Measurements from ENCODE around the gene PCED1B.
"Not testable (repeated sequence)": the region's sequence is repeated elsewhere in the genome, so short reads cannot be mapped to it uniquely, and the experiment has no call there.

The PCED1B gene

DNA sequence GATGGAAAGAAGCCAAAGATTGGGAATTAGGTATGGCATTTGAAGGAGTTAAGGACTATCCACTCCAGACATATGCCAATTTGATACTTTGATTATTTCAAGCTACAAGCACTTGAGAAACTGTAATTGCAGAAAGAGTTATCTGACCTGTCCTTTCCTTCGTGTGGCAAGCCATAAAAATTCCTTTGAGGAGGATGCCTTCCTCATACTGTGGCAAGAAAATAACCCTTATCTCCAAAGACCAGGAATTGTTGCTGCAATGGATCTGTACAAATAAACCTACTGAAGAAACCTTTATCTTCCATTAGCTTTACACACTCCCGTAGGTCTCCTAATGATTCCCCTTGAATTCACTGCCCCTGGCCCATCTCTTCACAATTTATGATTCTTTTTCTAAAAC, 165.4 kb downstream of the PCED1B start:
- DNase-seq = no peak

DNA sequence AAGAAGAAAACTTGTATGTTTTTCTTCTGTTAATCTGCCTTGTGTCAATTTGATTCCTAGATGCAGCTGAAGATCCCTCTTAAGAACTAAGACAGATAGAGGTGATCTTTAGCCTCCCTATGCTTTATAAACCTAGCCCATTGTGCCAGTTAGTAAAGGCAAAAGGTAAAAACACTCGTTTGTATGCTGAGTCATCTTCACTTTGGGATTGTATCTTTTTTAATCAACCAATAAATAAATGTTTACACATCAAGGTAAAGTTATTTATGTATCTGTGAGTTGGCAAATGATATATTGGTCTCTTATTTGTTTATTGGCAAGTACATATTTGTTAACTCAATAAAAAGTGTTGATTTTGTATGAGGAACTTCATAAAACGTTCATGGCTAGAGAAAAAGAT, 166.2 kb downstream of the PCED1B start:
- DNase-seq = no peak

DNA sequence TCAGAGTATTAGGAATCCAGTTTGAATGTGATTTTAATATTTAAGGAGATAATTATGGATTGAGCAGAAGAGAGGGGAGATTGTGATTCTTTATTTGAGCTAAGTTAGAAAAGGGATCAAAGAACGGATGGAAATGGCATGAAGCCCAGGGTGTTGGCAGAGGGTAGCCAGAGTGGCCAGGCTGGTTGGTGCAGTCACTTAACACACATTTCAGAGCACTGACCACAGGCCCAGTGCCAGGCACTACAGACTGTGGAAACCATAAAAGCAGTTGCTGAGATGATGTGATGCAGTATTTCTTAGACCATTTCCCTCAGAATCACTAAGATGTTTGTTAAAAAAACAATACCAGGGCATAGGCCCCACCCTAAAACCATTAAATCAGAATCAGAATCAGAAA, 168.0 kb downstream of the PCED1B start:
- no peak for DNase-seq

DNA sequence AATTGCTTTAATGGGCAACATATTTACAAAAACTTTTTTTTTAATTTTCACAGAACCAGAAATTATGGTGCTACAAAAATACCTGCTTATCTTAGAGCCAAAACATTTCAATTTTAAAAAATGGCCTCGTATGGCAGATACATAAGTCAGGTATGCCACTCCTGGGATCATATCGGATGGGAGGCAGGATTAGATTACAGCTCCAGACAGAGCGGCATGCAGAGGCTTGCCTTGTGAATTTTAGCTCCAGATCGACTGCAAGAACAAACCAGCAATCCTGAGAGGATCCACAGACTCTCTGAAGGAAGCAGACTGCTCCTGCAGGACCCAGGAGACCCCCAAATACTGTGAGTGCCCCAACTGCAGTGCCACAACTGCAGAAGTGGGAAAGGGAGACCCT, 169.7 kb downstream of the PCED1B start:
- no peak for DNase-seq

DNA sequence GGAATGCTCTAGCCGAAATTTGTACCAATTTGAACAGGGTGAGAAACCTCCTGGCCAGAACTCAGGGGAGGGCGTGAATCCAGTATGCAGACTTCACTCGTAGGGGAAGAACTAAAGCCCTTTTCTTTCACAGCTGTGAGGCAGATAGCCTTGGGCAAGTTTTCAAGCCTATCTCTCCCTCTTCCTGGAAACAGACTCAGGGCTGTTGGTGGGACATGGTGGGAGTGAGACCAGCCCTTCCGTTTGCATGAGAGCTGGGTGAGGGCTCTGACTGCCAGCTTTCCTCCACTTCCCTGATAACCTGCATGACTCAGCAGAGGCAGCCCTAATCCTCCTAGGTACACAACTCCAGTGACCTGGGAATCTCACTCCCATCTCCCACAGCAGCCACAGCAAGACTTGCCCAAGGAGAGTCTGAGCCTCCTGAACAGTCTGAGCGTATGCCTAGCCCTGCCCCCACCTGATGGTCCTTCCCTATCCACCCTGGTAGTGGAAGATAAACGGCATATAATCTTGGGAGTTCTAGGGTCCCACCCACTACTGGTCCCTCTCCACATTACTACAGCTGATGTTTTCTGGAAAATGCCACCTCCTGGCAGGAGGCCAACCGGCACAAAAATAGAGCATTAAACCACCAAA, 170.4 kb downstream of the PCED1B start:
- DNase-seq = no peak

DNA sequence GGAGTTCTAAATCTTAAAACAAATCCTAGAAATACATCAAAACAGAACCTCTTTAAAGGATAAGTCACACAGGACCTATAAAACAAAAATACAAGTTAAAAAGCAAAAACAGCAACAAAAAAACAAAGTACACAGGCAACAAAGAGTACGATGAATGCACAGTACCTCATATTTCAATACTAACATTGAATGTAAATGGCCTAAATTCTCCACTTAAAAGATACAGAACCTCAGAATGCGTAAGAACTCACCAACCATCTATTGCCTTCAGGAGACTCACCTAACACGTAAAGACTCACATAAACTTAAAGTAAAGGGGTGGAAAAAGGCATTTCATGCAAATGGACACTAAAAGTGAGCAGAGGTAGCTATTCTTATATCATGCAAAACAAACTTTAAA, 172.5 kb downstream of the PCED1B start:
- DNase-seq = no peak

DNA sequence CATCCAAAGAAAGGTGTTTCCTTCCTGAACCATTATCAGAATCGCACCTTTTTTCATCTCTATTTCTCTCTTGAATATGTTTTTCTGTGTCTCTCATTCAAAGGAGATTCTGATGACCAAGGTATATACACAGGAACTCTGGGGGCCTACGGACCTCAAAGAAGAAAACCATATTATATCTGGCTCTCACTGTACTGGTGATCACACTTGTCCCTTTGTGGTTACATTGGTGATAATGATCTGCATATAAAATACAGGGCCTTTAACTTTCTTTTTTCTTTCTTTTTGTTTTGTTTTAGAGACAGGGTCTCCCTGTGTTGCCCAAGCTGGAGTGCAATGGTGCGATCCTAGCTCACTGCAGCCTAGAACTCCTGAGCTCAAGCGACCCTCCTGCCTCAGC, 185.5 kb downstream of the PCED1B start:
- DNase-seq = no peak

DNA sequence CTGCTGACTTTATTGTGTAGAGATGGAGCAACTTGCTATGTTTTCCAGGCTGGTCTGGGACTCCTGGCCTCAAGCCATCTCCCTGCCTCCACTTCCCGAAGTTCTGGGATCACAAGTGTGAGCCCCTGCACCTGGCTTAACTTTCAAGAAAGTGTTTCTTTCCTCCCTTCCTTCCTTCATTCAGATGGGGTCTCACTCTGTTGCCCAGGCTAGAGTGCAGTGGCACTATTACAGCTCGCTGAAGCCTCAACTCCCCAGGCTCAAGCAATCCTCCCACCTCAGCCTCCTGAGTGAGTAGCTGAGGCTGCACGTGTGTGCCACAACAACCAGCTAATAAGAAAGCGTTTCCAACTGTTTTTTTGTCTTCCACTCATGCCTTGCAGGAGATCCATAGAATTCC, 186.0 kb downstream of the PCED1B start:
- DNase-seq = no peak

DNA sequence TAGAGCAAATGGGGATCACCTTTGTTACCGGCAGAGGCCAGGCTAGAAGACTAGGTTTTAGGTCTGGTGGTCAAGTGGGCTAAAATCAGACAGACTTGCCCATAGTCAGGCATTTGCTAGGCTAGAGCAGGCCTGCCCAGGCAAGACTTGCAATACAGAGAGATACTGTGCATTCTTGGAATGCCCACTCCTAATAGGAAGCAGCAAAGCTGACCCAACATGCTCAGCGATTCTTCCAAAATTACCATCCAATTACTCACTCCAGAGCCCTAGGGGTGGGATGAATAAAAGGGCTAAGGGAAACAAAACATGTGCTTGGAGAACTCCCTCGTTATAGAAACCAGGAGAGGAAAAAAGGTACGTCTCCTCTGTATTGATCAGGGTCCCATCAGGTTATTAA, 188.2 kb downstream of the PCED1B start:
- no peak for DNase-seq

DNA sequence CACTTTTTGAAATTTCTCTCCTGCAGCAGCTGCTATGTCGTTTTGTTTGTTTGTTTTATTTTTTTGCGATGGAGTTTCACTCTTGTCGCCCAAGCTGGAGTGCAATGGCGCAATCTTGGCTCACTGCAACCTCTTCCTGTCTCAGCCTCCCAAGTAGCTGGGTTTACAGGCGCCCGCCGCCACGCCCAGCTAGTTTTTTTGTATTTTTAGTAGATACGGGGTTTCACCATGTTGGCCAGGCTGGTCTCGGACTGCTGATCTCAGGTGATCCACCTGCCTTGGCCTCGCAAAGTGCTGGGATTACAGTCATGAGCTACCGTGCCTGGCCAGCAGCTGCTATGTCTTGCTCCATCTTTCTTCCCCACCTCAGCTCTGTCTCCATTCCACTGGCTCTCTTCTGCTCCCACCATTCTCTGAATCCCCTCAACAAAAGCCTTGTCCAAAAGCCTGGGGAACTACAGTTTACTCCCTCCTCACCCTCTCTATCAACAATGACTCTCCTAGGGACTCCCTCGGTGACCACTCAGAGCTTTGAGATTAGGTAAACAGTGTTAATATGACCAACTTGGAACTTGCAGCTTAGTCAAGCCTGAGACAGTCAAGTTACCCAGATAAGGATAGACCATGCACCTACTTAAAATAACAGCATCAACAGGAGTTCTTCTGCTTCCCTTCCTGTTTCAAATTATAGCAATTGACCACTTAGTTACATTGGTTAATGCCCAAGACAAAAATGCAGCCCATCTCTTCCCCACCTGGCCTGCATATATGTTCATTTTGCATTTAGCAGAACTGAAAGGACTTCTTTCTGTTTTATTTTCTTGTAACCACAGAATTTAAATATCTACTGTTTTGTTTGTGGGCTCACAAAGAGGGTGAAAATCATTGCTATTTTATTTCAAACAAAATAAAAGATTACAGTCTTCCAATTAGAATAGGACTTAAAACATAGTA, 189.4 kb downstream of the PCED1B start:
- no peak for DNase-seq

DNA sequence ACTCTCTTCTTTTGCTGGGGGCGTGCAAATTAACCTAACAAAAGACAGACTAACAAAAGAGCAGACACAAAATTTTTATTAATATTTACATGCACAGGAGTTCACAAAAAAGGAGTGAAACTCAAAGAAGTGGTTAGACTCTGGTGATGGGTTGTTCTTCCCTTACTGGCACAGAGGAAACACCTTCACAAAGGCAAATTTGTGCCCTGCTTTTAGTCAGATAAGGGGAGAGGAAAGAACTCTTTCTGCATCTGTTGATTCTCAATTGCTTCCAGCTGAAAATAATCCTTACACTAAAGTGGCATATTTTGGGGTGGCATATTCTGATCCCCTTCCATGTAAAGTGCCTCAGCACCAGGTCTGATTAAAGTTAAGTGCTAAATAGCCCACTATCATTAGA, 190.5 kb downstream of the PCED1B start:
- DNase-seq = no peak

DNA sequence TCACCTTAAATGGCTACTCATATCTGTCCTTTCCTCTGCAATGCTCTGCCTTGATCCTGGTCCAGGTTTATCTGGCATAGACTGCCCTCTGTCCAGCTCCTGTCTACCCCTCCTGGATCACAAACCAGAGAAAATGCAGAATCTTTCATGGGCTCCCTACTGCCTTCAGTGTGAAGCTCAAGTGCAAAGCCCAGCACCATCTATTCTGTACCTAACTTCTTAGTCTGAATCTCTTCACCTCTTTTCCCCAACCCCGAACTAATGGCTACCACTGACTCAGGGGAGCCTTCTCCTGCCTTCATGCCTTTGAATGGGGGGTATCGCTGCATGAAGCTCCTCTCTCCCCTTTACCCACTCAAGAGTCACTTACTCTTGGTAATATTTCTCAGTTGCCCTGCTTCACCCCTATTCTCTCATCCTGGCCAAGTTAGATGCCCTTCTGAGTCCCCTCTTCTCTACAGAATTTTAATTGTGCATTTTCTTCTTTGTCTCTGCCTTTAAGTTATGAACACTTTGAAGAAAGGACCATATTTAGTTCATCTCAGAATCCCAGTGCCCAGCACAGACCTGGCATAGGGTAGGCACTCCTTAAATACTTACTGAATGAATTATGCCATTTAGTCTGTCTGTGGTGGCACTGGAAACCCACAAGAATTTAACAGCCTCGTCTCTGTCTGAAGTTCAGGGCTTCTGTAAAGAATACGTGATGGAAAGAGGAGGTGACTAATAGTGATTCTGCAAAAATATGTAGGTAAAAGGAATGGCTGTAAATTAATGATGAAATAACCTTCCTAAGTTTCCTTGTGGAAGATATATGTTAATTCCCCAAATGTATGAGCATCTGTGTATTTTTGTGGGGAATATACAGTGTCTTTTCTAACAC, 191.6 kb downstream of the PCED1B start:
- DNase-seq = no peak

DNA sequence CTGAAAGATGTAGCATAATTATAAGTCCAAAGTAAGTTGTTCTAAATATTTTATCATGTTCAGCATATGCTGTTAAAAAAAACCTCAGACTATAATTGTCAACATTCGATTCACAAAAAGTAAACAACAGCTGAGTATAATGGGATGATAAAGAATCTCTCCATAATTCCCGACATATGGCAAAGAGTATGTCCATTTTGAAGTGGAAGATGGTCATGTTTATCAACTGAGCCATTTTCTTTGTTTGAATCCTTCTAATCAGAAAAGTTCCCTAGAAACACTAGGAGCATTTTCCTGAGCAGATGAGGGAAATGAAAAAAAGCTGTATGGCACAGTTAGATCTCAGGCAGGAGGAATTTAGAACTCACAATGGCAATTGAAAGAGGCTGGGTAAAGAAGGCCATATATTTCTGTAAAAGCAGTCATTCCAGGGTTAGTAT, 192.4 kb downstream of the PCED1B start:
- DNase-seq = no peak

DNA sequence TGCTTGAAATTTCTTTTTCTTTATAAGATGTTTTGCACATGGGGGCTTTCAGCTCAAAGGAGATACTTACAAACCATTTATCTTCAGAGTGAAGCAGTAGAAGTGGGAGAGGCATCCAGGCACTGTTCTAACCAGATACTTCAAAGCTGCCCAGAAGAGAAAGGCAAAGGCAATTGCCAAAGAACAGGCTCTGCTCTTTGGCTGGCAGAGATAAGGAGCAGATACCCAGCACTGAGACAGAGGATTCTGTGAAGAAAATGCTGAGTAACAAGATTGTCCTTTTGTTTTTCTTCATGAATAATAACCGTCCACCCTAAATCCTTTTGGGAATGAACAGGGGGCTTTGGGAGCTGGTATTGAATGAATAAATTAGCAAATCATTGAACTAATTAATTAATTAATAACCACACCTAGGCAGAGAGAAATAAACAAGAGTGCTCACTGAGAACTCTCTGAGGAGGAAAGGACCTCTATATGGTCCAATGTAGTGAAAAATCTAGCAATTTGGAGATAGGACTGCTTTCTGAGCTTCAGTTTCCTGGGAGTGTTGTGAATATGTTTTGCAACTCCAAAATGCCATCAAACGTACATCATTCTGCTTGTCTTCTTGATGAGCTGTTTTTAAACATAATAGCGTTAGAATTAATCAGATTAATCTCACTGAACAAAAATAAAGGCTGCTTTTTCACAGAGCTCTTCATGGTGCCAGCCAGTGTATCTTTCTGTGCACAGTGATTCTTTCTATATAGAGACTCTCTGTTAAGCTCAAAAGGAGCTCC, 193.2 kb downstream of the PCED1B start:
- DNase-seq = no peak

DNA sequence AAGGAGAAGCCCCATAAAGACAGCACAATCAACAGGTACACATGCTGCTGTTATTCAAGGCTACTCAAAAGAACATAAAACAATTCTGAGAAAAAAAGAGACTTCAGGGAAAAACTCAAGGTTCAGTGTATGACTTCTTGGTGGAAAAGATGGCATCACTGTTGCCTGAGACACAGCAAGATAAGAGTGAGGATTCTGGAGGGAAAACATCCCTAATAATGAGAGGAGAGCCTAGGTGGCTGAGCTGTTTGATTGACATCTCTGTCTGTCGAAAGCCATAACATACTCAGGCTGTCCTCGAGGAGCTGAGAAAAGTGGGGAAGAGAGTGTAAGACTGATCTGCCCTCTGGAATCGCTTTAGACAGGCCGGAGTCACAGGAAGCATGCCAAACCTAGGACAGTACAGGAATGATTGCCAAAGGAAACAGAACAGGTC, 193.8 kb downstream of the PCED1B start:
- no peak for DNase-seq

DNA sequence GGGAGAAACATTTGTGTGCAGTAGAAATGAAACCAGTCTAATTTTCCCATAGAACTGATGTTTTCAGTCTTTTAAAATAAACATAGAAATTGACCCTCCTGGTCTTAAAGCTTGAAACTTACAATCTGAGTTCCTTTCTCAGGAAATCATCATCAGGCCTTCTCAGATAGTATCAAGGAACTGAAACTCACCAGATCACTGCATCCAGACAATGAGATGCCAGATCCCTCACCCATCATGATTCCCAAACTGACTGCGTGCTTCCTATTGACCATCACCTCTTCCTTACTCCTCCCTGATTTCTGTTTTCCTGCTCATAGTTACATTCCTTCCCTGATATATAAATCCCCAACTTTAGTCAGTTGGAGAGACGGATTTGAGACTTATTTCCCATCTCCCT, 195.3 kb downstream of the PCED1B start:
- no peak for DNase-seq

DNA sequence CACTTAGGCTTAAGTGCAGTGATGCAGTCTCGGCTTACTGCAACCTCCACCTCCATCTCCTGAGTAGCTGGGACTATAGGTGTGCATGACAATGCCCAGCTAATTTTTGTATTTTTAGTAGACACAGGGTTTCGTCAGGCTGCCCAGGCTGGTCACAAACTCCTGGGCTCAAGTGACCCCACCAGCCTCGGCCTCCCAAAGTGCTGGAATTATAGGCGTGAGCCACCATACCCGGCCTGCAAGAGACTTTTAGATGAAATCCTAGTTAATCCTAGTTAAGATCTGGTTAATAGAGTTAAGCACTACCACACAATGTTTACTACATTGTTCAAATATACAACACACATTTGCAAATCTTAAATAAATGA, 196.8 kb downstream of the PCED1B start:
- no peak for DNase-seq

DNA sequence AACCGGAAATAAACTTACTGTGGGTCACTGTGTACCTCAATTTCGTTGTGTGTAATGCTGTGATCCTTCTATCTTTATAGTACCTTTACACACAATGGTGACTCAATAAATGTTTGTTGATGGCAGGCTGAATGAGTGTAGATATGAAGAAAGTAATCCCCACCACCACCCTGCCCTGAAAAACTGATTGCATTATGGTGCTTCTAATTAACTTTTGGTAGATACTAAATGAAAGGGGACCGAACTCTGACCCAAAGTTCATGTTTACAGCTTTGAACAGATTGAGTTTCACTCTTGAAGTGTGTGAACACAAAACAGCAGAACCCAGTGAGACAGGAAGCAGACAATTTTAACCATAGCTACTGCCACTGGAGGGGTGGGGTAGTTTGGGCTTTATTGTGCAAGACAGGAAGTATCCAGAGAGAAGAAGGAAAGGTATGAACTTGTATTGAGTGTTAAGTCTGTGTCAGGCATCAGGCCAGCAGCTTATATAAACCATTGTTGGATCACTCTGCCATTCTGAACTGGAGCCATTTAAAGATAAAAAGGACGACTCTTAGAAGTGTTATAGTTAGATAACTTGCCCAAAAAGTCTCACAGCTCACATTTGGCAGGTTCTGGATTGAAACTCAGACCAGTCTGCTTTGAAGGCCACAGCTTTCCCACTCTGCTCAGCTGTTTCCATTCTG, 197.3 kb downstream of the PCED1B start:
- DNase-seq = no peak

DNA sequence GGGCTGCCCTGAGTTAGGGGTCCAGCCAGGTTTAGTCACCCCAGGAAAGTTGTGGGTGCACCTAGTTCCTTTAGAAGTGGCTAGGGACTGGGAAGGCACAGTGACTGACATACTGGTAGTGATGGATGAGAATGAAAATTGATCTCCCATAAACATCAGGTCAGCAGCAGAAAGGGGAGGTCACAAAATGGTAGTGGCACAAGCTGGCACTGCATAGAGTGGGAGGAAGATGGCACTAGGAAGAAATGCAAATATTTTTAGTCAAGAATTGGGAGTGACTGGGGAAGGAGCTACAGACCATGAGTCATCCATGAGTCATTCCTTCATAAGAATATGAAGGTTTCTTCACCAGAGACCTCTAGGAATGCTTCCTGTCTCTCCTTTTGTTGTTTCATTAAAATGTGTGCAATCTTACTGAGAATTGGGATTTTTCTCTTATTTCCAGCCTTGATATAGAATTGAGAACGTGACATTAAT, 198.6 kb downstream of the PCED1B start:
- DNase-seq = no peak

DNA sequence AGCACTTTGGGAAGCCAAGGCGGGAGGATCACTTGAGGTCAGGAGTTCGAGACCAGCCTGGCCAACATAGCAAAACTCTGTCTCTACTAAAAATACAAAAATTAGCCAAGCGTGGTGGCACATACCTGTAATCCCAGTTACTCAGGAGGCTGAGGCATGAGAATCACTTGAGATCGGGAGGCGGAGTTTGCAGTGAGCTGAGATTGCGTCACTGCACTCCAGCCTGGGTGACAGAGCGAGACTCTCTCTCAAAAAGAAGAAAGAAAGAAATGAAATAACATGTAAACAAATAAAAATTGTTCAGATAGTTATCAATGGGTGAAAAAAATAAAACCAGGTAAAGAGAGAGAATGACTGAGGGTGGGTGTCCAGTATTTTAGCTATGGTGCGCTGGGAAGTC, 200.3 kb downstream of the PCED1B start:
- not testable (repeated sequence) for DNase-seq

DNA sequence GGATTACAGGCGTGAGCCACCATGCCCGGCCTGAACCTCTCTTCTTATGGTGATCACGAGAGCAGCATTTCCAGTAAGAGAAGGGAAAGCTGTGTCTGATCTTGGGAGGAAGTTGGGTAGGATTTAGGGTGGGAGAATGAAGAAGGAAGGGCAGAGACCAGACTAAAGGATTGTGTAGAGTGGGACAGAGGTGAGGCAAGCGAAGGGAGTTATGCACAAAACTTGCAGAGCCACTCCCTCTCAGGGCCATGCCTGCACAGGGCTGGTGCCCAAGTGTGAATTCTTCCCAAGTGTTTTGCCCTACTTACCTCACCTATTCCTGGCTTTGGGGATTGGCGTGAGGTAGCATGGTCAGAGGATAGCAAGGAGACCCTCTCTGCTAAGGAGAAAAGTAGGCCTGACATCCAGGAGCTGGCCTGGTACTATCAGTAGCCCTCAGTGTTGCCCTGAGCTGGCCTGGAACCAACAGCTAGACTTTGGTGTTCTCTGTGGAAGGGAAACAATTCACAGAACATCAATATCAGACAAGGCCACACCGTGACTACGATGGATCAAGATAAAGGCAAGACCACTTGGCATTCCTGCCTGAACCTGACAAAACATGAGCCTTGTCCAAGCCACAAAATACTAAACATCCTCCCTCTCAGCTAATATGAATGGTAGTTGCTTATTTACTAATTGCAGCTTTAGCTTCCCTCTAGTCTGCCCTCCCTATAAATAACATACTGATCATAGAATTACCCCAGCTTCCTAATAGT, 201.3 kb downstream of the PCED1B start:
- DNase-seq = no peak
